GM18517 (cell line): ENCODE measurements around the gene VWA5B1.
"Not testable (repeated sequence)": the region's sequence is repeated elsewhere in the genome, so short reads cannot be mapped to it uniquely, and the experiment has no call there.

Experiments
- ATAC-seq: cut with Tn5 transposase; IDR thresholded peaks from one replicate; pipeline ENCODE4 v1.9.1; 2021; ENCODE audit warnings: mild to moderate bottlenecking, moderate library complexity; ENCODE audit not compliant: unreplicated experiment

VWA5B1 gene, protein sequence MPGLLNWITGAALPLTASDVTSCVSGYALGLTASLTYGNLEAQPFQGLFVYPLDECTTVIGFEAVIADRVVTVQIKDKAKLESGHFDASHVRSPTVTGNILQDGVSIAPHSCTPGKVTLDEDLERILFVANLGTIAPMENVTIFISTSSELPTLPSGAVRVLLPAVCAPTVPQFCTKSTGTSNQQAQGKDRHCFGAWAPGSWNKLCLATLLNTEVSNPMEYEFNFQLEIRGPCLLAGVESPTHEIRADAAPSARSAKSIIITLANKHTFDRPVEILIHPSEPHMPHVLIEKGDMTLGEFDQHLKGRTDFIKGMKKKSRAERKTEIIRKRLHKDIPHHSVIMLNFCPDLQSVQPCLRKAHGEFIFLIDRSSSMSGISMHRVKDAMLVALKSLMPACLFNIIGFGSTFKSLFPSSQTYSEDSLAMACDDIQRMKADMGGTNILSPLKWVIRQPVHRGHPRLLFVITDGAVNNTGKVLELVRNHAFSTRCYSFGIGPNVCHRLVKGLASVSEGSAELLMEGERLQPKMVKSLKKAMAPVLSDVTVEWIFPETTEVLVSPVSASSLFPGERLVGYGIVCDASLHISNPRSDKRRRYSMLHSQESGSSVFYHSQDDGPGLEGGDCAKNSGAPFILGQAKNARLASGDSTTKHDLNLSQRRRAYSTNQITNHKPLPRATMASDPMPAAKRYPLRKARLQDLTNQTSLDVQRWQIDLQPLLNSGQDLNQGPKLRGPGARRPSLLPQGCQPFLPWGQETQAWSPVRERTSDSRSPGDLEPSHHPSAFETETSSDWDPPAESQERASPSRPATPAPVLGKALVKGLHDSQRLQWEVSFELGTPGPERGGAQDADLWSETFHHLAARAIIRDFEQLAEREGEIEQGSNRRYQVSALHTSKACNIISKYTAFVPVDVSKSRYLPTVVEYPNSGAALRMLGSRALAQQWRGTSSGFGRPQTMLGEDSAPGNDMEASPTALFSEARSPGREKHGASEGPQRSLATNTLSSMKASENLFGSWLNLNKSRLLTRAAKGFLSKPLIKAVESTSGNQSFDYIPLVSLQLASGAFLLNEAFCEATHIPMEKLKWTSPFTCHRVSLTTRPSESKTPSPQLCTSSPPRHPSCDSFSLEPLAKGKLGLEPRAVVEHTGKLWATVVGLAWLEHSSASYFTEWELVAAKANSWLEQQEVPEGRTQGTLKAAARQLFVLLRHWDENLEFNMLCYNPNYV

DNA sequence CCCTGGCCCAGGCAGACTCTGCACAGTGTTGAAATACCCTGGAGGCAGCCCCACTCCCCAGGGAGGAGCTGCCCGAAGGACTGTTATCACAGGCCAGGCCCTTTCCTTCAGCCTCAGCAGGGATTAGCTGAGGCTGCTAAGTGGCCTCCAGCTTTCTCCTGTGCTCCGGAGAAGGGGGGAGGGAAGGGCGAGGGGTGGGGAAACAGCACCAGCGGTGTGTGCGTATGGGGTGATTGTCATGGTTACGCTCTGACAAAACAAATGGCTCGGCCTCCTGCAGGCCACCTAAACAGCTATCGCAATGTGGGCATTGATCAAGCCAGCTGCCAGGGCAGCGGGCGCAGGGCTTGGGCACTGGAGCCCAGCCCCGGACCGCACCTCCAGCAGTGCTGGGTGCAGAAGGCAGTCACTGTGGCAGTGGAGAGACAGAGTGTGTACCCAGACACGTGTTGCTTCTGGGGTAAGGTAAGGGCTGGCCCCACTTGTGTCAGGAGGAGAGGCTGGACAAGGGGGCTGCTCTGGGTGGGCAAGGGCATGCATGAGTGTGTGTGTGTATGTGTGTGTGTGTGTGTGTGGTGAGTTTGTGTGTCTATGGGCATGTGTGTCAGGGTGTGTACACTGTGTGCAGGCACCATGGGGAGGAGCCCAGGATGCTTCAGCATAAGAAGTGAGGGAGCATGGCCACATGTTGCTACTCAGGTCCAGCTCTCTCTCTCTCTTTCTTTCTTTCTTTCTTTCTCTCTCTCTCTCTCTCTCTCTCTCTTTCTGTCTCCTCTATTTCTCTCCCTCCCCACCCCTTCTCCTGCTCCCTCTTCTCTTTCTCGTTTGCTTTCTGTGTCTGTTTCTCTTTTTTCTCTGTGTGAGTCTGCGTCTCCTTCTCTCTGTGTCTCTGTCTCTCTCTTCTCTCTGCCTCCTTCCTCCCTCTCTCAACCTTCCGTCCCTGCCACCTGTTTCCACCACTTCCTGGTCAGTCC is at the start of gene VWA5B1:
Gene VWA5B1 (plus strand): TSS at position 252 of the 974 bp plus-strand sequence. CDS start 19,727 bp downstream, outside the sequence.
- ATAC-seq: no peak

DNA sequence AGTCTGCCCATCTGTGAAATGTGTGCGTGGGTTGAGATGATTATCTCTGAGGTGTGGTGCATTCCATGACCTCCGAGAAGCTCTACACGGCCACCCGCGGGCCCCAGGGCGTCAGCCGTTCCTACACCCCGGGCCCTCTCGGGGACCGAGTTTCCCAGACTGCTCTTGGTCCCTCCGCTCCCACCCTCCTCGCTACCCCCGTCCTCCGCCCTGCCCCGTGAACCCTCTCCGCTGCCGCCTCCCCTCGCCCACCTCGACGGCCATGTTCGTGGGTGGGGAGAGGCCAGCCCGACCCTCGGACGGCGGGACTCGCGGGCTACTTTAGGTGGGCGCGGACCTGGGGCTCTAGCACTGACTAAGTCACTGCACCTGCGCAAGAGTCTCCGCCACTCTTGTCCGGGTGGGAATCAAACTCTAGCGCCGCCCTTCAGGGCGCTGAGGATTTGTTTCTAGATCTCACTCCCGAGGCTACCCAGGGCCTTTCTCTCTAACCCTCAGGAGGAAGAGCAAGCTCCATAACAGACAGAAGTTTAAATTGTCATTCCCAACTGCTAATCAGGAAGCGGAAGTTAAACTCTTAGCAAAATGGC is 47.7 kb upstream of the VWA5B1 start:
- no peak for ATAC-seq

DNA sequence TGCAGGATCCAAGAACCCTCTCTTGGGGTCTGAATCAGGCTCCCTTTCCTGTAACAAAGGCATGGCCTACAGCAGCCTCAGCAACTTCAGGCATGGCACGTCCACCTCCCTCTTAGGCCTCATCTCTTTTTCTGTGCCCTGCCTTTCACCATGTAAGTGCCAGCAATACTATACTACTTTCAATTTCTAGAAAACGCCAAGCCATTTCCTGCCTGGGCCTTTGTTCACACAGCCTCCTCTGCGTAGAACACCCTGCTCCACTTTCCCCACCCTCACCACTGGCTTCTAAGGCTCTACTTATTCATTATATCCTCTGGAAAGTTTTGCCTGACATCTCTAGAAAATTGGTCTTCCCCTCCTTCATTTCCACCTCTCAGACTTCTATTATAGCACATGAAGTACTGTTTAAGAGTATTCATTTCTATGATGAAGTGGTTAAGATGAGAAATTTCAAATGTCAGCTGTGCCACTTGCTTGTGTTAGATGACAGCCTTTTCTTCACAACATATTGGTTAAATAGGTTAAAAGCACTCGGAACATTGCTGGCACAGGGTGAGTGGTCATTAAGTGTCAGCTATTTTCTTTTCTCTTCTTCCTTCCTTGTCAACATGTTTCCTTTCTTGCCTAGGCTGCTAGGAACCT is 41.6 kb upstream of the VWA5B1 start:
- no peak for ATAC-seq

DNA sequence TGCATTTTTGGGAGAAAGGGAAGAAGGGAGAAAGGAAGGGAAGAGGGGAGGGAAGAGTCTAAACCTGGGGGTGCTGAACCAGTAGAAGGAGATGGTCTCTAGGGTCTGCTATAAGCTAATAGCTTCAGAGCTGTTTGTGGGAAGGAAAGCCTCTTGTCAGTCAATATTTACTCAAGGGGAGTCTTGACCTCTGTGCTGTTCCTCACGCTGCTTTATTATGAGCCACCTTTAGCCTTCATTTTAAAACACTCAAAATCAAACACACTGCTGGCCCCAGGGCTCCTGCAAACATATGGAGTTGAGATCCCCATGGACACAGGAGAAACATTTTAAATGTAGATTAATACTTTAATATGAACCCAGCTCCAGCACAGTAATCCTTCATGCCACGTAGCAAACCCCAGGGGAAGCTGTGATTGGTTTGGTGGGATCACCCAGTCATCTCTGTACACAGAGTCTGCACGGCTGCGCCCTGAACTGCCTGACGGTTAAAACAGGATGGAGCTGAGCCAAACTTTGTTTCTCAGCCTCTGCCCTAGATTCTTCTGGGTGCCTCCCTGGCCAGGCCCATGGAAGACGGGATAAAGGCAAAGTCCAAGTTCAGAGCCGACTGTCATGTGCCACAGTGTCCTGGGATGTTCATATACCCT is 40.2 kb upstream of the VWA5B1 start:
- ATAC-seq: no peak

DNA sequence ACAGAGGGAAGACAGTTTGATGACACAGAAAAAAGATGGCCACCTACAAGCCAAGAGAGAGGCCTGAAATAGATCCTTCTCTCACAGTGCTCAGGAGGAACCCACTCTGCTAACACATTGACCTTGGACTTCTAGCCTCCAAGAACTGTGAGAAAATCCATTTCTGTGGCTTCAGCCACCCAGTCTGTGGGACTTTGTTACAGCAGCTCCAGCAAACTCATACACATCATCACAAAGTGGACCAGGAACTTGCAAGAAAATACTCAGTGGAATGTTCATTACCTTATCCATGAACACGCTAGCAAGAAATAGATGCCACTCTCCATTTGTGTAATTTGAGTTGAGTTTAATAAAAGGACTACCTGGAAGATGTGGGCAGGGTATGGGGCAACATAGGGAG is 38.1 kb upstream of the VWA5B1 start:
- ATAC-seq: no peak

DNA sequence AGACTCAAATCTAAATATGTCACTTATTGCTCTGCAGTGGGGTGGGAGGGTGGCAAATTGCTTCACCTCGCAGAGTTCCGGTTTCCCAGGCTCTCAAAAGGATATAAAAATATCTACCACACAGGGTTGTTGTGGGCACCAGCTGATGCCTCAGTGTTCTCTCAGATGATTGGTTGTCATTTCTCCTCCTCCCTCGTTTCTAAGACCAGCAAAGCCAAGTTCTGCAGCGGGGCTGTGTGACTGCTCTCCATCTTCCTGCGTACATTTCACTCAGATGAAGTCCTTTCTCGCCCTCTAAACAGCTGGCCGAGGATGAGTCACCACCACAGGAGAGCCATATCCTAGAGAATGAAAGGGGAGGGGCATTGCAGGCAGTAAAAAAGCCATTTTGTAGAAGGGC is 35.0 kb upstream of the VWA5B1 start:
- ATAC-seq: no peak

DNA sequence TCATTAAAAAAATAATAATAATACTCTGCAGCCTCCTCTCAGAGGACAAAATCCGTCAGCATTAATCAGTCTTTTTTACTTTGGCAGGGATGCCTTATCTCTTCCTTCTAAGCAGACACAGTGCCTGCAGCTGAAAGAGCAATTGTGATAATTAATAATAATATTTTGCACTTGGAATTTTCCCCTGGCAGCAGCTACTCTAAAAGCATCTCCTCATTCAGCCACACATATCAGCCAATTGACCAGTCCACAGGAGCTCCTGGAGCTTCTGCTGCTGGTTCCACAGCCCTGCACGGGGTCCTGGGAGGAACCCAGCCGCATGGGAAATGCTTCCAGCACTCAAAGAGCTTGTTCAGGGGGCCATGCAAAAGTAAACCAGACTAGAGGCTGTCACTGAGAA is 31.0 kb upstream of the VWA5B1 start:
- ATAC-seq: no peak

DNA sequence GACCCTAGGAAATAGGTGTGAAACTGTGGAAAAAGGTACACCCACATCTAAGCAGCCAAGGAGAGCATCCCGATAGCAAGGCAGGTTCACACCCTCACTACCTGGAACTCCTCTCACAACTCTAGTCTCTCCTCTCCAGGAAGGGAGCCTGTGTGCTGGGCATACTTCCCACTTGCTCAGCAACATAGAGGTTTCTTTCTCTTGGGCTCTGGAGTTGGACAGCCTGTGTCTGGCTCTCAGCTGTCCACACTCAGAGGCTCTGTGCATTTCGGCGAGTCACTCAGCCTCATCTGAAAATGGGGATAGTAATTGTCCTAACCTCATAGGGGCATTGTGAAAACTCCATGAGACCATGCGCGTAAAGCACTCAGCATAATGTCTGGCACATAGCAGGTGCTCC is 29.6 kb upstream of the VWA5B1 start:
- ATAC-seq: no peak

DNA sequence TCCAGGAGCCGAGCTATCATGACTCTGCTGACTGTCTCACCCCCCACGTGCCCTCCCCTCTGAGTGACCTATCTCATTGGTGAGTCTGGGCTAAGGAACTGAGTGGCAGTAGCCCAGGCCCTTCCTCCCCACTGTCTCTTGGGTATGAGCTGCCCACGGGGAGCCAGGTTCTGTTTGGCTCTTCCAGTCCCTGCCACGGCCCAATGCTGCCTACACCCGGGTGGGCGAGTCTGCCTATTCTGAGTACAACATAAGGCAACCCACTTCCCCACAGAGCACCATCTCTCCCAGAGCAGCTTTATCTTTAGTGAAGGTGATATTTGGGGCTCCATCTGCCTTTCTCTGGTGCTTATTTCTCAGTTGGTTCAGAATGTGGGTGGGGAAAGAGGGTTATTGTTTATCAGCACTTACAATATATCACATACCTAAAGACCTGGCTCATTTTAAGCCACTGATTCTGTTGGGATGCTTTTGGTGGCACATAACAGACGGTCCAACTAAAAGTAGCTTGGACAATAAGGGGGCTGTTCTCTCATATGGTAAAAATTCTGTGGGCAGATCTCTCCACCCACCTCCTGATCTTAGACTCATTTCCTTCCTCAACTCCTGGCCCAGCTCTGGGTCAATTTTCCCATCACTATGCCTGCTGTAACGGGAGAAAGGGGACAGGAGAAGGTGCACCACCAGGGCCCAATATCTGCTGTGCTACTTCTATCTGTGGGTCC is 27.7 kb upstream of the VWA5B1 start:
- no peak for ATAC-seq

DNA sequence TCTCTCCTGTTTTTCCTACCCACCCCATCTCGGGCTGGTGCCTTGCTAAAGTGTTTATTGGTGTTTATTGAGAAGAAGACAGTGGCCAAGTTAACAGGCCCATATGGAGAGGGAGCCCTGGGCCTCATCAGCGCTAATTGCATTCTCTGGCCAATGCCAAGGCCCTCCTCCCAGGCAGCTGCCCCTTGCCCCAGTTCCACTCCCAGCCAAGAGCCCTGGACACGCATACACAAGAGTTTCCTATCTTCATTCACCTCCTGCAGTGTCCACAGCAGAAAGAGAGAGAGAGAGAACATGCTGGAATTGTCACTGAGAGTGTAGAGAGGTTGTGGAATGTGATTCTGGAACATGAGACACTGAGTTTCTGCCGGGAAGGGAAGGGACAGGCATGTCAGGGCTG is 25.4 kb upstream of the VWA5B1 start:
- ATAC-seq: no peak

DNA sequence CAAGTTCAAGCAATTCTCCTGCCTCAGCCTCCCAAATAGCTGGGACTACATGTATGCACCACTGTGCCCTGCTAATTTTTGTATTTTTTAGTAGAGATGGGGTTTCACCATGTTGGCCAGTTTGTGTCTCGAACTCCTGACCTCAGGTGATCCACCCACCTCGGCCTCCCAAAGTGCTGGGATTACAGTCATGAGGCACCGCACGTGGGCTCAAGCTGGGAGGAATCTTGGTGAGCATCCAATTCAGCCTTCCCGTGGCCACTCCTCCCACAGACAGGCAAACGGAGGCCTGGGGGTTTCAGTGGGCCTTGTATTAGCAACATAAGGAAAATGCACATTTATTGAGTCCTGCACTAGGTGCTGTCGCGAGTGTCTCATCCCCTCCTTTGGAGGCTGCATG is 24.5 kb upstream of the VWA5B1 start:
- no peak for ATAC-seq

DNA sequence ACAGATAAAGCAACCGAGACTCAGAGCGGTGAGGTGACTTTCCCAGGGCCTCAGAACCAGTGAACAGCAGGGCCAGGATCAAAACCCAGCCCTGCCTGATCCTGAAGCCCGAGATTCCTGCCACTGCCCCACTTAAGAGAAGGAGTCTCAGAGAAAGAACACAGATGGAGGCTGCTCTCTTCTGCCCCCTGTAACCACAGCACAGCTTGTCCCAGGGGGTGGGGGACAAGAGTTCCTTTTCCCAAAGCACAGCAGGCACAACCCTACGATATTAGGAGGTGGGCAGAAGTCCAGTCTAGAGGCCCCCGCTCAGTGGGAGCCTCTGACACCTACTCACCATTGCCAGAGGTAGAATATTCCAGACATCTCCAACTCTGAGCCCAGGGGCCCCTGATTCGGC is 24.0 kb upstream of the VWA5B1 start:
- no peak for ATAC-seq

DNA sequence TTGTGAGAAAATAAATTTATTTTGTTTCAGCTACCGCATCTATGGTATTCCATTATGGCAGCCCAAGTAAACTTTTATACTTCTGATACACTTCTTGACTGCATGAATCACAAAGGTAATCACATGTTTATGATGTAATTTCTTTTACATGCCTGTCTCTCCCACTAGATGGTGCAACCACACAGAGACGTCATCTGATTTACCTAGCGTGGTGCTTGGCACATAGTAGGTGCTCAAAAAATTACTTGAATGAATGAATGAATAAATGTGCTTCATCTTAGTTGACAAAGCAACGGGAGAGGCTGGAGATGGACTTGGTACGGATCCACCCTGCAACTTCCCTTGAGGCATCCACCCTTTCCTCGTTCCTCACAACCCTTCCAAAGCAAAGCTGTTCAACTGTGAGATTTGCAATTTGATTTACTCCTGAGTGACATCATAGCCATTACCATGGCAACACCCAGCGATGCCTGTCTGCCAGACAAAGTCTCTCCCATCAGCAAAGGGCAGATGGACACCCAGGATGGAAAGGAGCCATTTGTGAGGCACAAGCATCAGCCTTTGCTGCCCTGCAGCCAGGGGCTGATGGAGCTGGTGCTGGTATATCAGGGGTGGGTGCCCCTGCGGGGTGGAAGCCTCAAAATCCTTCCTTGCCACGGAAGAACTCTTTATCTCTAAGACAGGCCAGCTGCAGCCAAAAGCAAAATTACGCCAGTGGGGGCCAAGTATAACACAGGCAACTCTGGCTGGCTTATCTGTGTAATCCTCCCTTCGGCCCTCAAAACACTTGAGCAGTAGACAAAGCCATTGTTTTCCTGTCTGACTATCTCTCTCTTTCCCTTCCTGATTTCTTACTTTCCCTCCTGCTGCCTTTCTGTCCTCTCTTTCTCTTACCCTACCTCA is 18.9 kb upstream of the VWA5B1 start:
- no peak for ATAC-seq

DNA sequence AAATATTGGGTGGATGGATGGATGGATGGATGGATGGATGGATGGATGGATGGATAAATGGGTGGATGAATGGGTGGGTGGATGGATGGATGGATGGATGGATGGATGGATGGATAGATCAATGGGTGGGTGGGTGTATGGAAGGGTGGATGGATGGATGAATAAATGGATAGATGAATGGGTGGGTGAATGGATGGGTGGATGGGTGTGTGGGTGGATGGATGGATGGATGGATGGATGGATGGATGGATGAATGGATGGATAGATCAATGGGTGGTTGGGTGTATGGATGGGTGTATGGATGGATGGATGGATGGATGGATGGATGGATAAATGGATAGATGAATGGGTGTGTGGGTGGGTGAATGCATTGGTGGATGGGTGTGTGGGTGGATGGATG is 17.0 kb upstream of the VWA5B1 start:
- not testable (repeated sequence) for ATAC-seq

DNA sequence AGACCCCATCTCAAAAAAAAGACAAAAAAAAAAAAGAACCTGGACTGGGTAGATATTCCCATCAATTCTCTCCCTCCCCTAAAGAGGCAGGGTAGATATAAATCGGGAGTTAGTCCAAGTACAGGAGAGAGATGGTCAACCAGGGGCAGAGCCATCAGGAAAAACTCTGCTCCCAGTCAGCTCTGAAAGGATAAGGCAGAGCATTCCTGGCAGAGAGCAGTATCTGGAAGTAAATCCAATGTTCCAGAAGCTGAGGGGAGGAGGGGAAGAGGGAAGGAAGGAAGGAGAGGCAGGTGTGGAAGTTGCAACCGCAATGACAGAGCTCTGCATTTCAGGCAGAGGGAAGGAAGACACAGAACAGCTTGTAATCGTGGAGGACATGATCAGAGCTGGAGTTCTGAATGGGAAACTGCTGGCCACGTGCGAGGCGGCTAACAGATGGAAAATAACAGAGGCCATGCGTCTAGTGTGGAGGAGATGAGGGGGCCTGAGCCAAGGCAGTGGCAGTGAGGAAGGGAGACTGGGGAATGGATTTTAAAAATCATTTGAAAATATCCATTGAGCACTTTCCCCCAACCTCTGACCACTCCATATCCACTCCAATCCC is 15.3 kb upstream of the VWA5B1 start:
- no peak for ATAC-seq

DNA sequence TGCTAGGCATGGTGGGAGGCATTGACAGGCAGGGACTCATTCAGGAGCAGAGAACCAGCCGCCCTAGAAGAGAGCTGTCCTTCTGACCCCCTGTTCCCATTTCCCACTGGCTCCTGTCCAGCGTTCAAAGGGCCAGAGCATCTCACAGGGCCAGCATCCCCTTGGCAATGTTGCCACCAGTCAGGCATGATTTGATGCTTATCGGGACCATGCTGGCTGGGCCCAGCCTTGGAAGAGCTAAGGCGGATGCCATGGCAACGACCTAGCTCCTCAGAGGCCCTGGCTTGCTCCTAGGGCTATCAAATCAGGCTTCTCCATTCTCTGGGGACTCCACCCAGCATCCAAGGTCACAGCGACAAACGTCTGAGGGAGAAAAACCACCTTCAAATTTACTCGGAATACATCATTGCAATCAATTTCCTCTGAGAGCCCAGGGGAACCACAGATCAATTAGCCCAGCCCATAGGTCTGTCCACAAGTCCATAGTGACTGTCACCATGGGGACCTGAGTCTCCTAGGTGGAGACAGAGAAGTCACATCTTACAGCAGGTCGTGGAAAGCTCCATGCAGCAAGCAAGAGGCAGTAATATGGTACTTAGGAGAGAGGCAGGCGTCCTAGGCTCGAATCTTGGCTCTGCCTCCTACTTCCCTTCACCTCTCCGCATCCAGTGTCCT is 14.1 kb upstream of the VWA5B1 start:
- ATAC-seq: no peak
